Keratinocyte (primary cell): Measurements from ENCODE around the gene FXYD5. TPM values are rescaled to one million over a fixed set of nuclear protein-coding genes. Genes with fewer than 3 reads are reported as not detected.

Experiments
- DNase-seq: peaks from one replicate; pipeline ENCODE4 v3.0.0-alpha.2; 2011; ENCODE audit warnings: low read depth, missing footprints, low spot score
- FAIRE-seq: peaks from 2 replicates; lab custom pipeline; 2011; peaks lifted over from hg19 to GRCh38; lab: Jason Lieb, UNC
- H2AFZ ChIP-seq: 2 replicates; pipeline ENCODE4 v1.6.0; 2012; ENCODE audit warnings: low read length, control low read depth, inconsistent platforms; ENCODE audit not compliant: control insufficient read depth
- H3K27ac ChIP-seq: 2 replicates; pipeline ENCODE4 v1.5.1; 2011; ENCODE audit warnings: low read length; ENCODE audit not compliant: control insufficient read depth, insufficient read depth
- H3K27me3 ChIP-seq: 3 replicates; pipeline ENCODE4 v1.6.0; 2011; ENCODE audit warnings: low read length; ENCODE audit not compliant: control insufficient read depth, insufficient read depth; ENCODE audit errors: extremely low read depth
- H3K36me3 ChIP-seq, 2 experiments: 2 replicates in 1 of 2; 3 replicates in 1 of 2; pipeline ENCODE4 v1.5.1; 2011; ENCODE audit warnings: low read length in 2 of 2, mild to moderate bottlenecking in 1 of 2; ENCODE audit not compliant: control insufficient read depth in 2 of 2, insufficient read depth in 2 of 2; ENCODE audit errors: extremely low read depth in 1 of 2
- H3K4me1 ChIP-seq: 3 replicates; pipeline ENCODE4 v1.5.1; 2011; ENCODE audit warnings: low read length; ENCODE audit not compliant: control insufficient read depth, insufficient read depth; ENCODE audit errors: extremely low read depth
- H3K4me2 ChIP-seq: 3 replicates; pipeline ENCODE4 v1.6.0; 2011; ENCODE audit warnings: low read depth, low read length; ENCODE audit not compliant: control insufficient read depth, insufficient read depth; ENCODE audit errors: extremely low read depth
- H3K4me3 ChIP-seq, 3 experiments: fragments of 200-600 bp in 1 of 3; sonication (generic) in 1 of 3; 2 replicates in 2 of 3; 3 replicates in 1 of 3; pipeline ENCODE4 v1.5.1; 2011 to 2016; ENCODE audit warnings: low read length in 3 of 3, mild to moderate bottlenecking in 3 of 3, control low read depth in 2 of 3, inconsistent platforms in 1 of 3, low read depth in 1 of 3, mixed read lengths in 1 of 3, mixed run types in 1 of 3, moderate library complexity in 1 of 3; ENCODE audit not compliant: control insufficient read depth in 2 of 3, insufficient read depth in 2 of 3; ENCODE audit errors: extremely low read depth in 1 of 3
- H3K79me2 ChIP-seq: 2 replicates; pipeline ENCODE4 v1.6.0; 2012; ENCODE audit warnings: low read length; ENCODE audit not compliant: control insufficient read depth, insufficient read depth
- H3K9ac ChIP-seq: 3 replicates; pipeline ENCODE4 v1.6.0; 2011; ENCODE audit warnings: low read length; ENCODE audit not compliant: control insufficient read depth, insufficient read depth; ENCODE audit errors: extremely low read depth
- H3K9me1 ChIP-seq: 3 replicates; pipeline ENCODE4 v1.6.0; 2011; ENCODE audit warnings: low read length; ENCODE audit not compliant: control insufficient read depth, insufficient read depth; ENCODE audit errors: extremely low read depth
- H3K9me3 ChIP-seq: 2 replicates; pipeline ENCODE4 v1.5.1; 2012; ENCODE audit warnings: low read depth, low read length; ENCODE audit not compliant: control insufficient read depth
- H4K20me1 ChIP-seq: 3 replicates; pipeline ENCODE4 v1.6.0; 2011; ENCODE audit warnings: low read length; ENCODE audit not compliant: control insufficient read depth, insufficient read depth; ENCODE audit errors: extremely low read depth
- CTCF ChIP-seq, 3 experiments: IDR thresholded peaks in 1 of 3; conservative IDR thresholded peaks in 1 of 3; optimal IDR thresholded peaks in 1 of 3; 2 replicates in 2 of 3; 3 replicates in 1 of 3; pipeline versions ENCODE3 to v1.5.1; 2011; ENCODE audit warnings: low read length in 3 of 3, mild to moderate bottlenecking in 3 of 3, moderate library complexity in 2 of 3, control low read depth in 1 of 3, inconsistent platforms in 1 of 3; ENCODE audit not compliant: insufficient read depth in 2 of 3; ENCODE audit errors: extremely low read depth in 1 of 3
- EZH2 ChIP-seq: IDR thresholded peaks from one replicate; pipeline ENCODE4 v1.6.1; 2012; ENCODE audit warnings: inconsistent platforms, mild to moderate bottlenecking, low read length, moderate library complexity
- dilution Hi-C: fragments of 300-500 bp; cut with MboI; formaldehyde crosslinking; loops from one replicate; pipeline ENCODE4 v1.7.0; 2020; ENCODE audit warnings: low sequenced_read_pairs; ENCODE audit not compliant: extremely low pct_ligation_motif_present
- polyA plus RNA-seq, 5 experiments: library from polyadenylated mRNA; depleted of rRNA in 3 of 5; stranded (reverse) in 3 of 5; stranded (forward) in 1 of 5; unstranded in 1 of 5; fragments of >200 nt; gene quantifications; 1 replicate in 1 of 5; 2 replicates in 3 of 5; 3 replicates in 1 of 5; pipeline versions ENCODE4 v1.2.1 to v1.2.3, GENCODE V29; 2011 to 2012; ENCODE audit warnings: missing spikeins in 2 of 5, low read depth in 1 of 5, low replicate concordance in 1 of 5

The FXYD5 gene
- polyA plus RNA-seq, 1 donor (not counting 4 experiments of a cell fraction or from before 2014, with no cell fraction given): 122 TPM

- peaks cover 0 to 4% of the 10 kb centered on the region in 2 experiments for H3K36me3 ChIP-seq
- no peaks in the 10 kb centered on the region for H3K9me1 ChIP-seq
- peaks cover 57% of the 10 kb centered on the region for H3K4me1 ChIP-seq
- H3K27me3 ChIP-seq: no peaks in the 10 kb centered on the region
- H3K4me3 ChIP-seq: peak overlapping the region; percentile 93 to 95 (median 94)
- dilution Hi-C loops: no loop called here
- peak overlapping the region; percentile 100 for H3K4me2 ChIP-seq
- peak; percentile 94 to 99 (median 98) for TF ChIP-seq CTCF (optimal IDR thresholded peaks at IDR 0.05 in 1 of 3, IDR thresholded peaks at IDR 0.05 in 1 of 3, conservative IDR thresholded peaks at IDR 0.05 in 1 of 3; ENCODE audit: extremely low read depth in 1 of 3, insufficient read depth in 2 of 3, low read length in 3 of 3)
- TF ChIP-seq EZH2: no peak
- H3K9ac ChIP-seq: peak overlapping the region; percentile 91
- H3K27ac ChIP-seq: peak overlapping the region; percentile 87
- peaks cover 34% of the 10 kb centered on the region for H3K79me2 ChIP-seq
- peak overlapping the region; percentile 90 for H2AFZ ChIP-seq
- DNase-seq: no peak
- FAIRE-seq: peak; percentile 84
- no peaks in the 10 kb centered on the region for H4K20me1 ChIP-seq
- H3K9me3 ChIP-seq: no peaks in the 10 kb centered on the region
Observed at GRCh38 chr19:35114353-35115176, 40.0 kb upstream of the FXYD5 start.

GRCh38 chr19:35115177-35115951 lies 39.2 kb upstream of the FXYD5 start, which contains the start of gene FXYD3:
TSS of gene FXYD3 (plus strand) at chr19:35115823. CDS start at chr19:35119377, 3,554 bp downstream.
- Histone ChIP-seq H3K4me1 (peaks cover 58% of the 10 kb centered on the region), H3K9me1 (no peaks in the 10 kb centered on the region), H3K4me2 (peak within 1 kb of the TSS; percentile 100), H3K9me3 (no peaks in the 10 kb centered on the region), H3K4me3 (peak within 1 kb of the TSS; percentile 93 to 95 (median 94)), H4K20me1 (no peaks in the 10 kb centered on the region), H3K36me3 (peaks cover 0 to 8% of the 10 kb centered on the region in 2 experiments), H3K79me2 (peaks cover 34% of the 10 kb centered on the region), H3K27ac (peak within 1 kb of the TSS; percentile 87), H2AFZ (peak within 1 kb of the TSS; percentile 90), H3K9ac (peak within 1 kb of the TSS; percentile 91), H3K27me3 (no peaks in the 10 kb centered on the region)
- no peak for TF ChIP-seq CTCF (optimal IDR thresholded peaks at IDR 0.05 in 1 of 3, IDR thresholded peaks at IDR 0.05 in 1 of 3, conservative IDR thresholded peaks at IDR 0.05 in 1 of 3; ENCODE audit: extremely low read depth in 1 of 3, insufficient read depth in 2 of 3, low read length in 3 of 3)
- TF ChIP-seq EZH2: no peak
- DNase-seq (no peak), FAIRE-seq (peak; percentile 9)
- dilution Hi-C loops: no loop called here
